Thyroid gland (tissue), 4 donors: ENCODE data around the gene TSR2. TPM values are rescaled to one million over a fixed set of nuclear protein-coding genes. Genes with fewer than 3 reads are reported as not detected.

Experiments
- DNase-seq, 2 donors: peaks; one replicate each; pipeline ENCODE4 v3.0.0-alpha.2; 2019
- H3K27ac ChIP-seq, 3 donors: fragments of 200-600 bp; sonication (generic); 1 replicate in 2 of 3; 2 replicates in 1 of 3; pipeline ENCODE4 v1.5.1; 2016 to 2019; ENCODE audit warnings: mild to moderate bottlenecking in 1 of 3, moderate library complexity in 1 of 3
- H3K27me3 ChIP-seq: fragments of 200-600 bp; sonication (generic); one replicate; pipeline ENCODE4 v1.5.1; 2019
- H3K36me3 ChIP-seq, 2 donors: fragments of 200-600 bp; sonication (generic); one replicate each; pipeline ENCODE4 v1.5.1; 2016 to 2019
- H3K4me1 ChIP-seq, 2 donors: fragments of 200-600 bp; sonication (generic); one replicate each; pipeline ENCODE4 v1.5.1; 2017 to 2019
- H3K4me3 ChIP-seq, 3 donors: fragments of 200-600 bp; sonication (generic); replicated peaks in 1 of 3; 1 replicate in 2 of 3; 2 replicates in 1 of 3; pipeline ENCODE4 v1.5.1; 2016; ENCODE audit warnings: mild to moderate bottlenecking in 1 of 3
- H3K9me3 ChIP-seq: fragments of 200-600 bp; sonication (generic); one replicate; pipeline ENCODE4 v1.5.1; 2017
- POLR2A ChIP-seq, 2 donors: fragments of 450-650 bp; IDR thresholded peaks; one replicate each; pipeline ENCODE4 v1.6.1; 2017; ENCODE audit warnings: antibody characterized with exemption in 2 of 2, mild to moderate bottlenecking in 2 of 2, moderate library complexity in 1 of 2
- WGBS, 2 donors: methylation state at CpG; one replicate each; pipeline ENCODE4 v1.1.5; 2017; 5-methylcytosine and 5-hydroxymethylcytosine counted together
- intact Hi-C: fragments of 100-400 bp; cut with DNase I; formaldehyde crosslinking; loops from one replicate; pipeline ENCODE4 v1.15.1; 2023
- total RNA-seq, 4 donors: library from RNA; depleted of rRNA; stranded (reverse); fragments of >200 nt; gene quantifications; one replicate each; pipeline ENCODE4 v1.2.3, GENCODE V29; 2016
- TF ChIP-seq, protein P1 (sequence below), 6 experiments: fragments of 200-600 bp in 3 of 6; fragments of 450-650 bp in 3 of 6; sonication (generic) in 3 of 6; IDR thresholded peaks; one replicate each; pipeline ENCODE4 v1.5.1; 2016 to 2019; ENCODE audit warnings: antibody characterized with exemption in 6 of 6, mild to moderate bottlenecking in 2 of 6, inconsistent platforms in 1 of 6, moderate library complexity in 1 of 6

The TSR2 gene
- total RNA-seq, 4 donors from 2014 or later: 27.9 to 39.0 (median 34.3) TPM

GRCh38 chrX:54415534-54416350, 24.5 kb upstream of the TSR2 start:
- Histone ChIP-seq H3K36me3 (no peaks in the 10 kb centered on the region), H3K4me3 (no peak overlapping the region), H3K27ac (no peak overlapping the region), H3K27me3 (no peaks in the 10 kb centered on the region), H3K4me1 (no peaks in the 10 kb centered on the region), H3K9me3 (no peaks in the 10 kb centered on the region)
- 15 to 18% methylated on average over 10 to 13 of the region's 13 CpGs for WGBS, 2 donors
- TF ChIP-seq, protein P1, sequence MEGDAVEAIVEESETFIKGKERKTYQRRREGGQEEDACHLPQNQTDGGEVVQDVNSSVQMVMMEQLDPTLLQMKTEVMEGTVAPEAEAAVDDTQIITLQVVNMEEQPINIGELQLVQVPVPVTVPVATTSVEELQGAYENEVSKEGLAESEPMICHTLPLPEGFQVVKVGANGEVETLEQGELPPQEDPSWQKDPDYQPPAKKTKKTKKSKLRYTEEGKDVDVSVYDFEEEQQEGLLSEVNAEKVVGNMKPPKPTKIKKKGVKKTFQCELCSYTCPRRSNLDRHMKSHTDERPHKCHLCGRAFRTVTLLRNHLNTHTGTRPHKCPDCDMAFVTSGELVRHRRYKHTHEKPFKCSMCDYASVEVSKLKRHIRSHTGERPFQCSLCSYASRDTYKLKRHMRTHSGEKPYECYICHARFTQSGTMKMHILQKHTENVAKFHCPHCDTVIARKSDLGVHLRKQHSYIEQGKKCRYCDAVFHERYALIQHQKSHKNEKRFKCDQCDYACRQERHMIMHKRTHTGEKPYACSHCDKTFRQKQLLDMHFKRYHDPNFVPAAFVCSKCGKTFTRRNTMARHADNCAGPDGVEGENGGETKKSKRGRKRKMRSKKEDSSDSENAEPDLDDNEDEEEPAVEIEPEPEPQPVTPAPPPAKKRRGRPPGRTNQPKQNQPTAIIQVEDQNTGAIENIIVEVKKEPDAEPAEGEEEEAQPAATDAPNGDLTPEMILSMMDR (IDR thresholded peaks at IDR 0.05): no peak
- TF ChIP-seq POLR2A (IDR thresholded peaks at IDR 0.05): no peak
- intact Hi-C loops: no loop called here
- DNase-seq: no peak

GRCh38 chrX:54416965-54417364, 23.2 kb upstream of the TSR2 start:
- intact Hi-C loops: no loop called here
- H3K36me3 ChIP-seq: no peaks in the 10 kb centered on the region
- no peak for DNase-seq
- no peak overlapping the region for H3K27ac ChIP-seq
- H3K9me3 ChIP-seq: no peaks in the 10 kb centered on the region
- WGBS, 2 donors: 88 to 100% methylated on average over 2 of the region's 2 CpGs
- TF ChIP-seq POLR2A (IDR thresholded peaks at IDR 0.05): no peak
- TF ChIP-seq, protein P1 (IDR thresholded peaks at IDR 0.05): no peak
- no peak overlapping the region for H3K4me3 ChIP-seq
- no peaks in the 10 kb centered on the region for H3K4me1 ChIP-seq
- no peaks in the 10 kb centered on the region for H3K27me3 ChIP-seq

DNA sequence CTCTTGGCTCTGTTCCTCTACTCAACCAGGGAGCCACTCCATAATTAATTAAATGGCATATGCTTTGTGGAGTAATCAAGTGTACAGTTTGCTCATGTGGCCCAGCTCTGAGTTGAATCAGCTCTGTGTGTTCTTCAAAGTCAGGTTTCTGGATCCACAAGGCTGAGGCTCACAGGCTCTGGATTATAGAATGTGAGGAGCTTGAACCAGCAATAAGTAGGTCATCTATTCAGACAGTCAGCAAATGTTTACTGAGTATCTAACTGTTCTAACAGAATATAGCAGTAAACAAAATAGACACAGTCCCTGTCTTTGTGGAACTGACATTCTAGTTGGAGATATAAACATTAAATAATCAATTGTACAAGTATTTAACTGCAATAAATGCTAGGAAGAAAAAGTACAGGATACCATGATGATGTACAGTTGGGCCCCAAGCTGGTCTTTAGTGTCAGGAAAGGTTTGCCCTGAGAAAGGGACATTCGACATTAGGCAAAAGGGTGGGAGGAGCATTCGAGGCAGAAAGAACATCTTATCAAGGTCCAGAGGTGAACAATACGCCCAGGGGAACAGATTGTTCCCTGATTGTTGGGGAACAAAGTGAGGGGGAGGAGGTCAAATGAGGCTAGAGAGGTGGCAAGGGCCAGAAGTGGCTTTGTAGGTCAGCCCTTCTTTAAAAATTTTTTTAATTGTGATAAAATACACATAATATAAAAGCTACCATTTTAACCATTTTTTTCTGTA, 20.5 kb upstream of the TSR2 start:
- TF ChIP-seq POLR2A (IDR thresholded peaks at IDR 0.05): no peak
- TF ChIP-seq, protein P1 (IDR thresholded peaks at IDR 0.05): no peak
- no peaks in the 10 kb centered on the region for H3K4me1 ChIP-seq
- intact Hi-C loops: no loop called here
- H3K27ac ChIP-seq: no peak overlapping the region
- H3K9me3 ChIP-seq: no peaks in the 10 kb centered on the region
- DNase-seq: no peak
- no peaks in the 10 kb centered on the region for H3K27me3 ChIP-seq
- H3K36me3 ChIP-seq: no peaks in the 10 kb centered on the region
- WGBS, 2 donors: 56 to 58% methylated on average over 3 of the region's 3 CpGs
- no peak overlapping the region for H3K4me3 ChIP-seq

DNA sequence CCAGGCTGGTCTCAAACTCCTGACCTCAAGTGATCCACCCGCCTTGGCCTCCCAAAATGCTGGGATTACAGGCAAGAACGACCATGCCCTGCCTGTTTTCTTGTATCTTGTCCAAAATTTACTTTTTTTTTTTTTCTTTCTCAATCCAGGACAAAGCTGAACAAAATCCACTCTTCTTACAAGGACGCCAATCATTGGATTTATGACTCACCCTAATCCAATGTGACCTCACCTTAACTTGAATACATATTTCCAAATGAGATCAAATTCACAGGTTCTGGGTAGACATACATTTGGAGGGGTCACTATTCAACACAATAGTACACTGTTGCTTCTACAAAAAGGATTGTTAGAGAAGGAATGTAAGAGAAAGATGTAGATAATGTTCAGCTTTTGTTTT, 18.0 kb upstream of the TSR2 start:
- Histone ChIP-seq H3K36me3 (no peaks in the 10 kb centered on the region), H3K27ac (no peak overlapping the region), H3K9me3 (no peaks in the 10 kb centered on the region), H3K4me1 (no peaks in the 10 kb centered on the region), H3K4me3 (no peak overlapping the region), H3K27me3 (no peaks in the 10 kb centered on the region)
- intact Hi-C loops: no loop called here
- WGBS, 2 donors: 87 to 91% methylated on average over 3 of the region's 3 CpGs
- no peak for DNase-seq
- no peak for TF ChIP-seq POLR2A (IDR thresholded peaks at IDR 0.05)
- TF ChIP-seq, protein P1 (IDR thresholded peaks at IDR 0.05): no peak
